Keratinocyte (primary cell): ENCODE data around the gene KRT2.

Source experiments
- CTCF ChIP-seq, 3 experiments: IDR thresholded peaks in 1 of 3; conservative IDR thresholded peaks in 1 of 3; optimal IDR thresholded peaks in 1 of 3; 2 replicates in 2 of 3; 3 replicates in 1 of 3; pipeline versions ENCODE3 to v1.5.1; 2011; ENCODE audit warnings: low read length in 3 of 3, mild to moderate bottlenecking in 3 of 3, moderate library complexity in 2 of 3, control low read depth in 1 of 3, inconsistent platforms in 1 of 3; ENCODE audit not compliant: insufficient read depth in 2 of 3; ENCODE audit errors: extremely low read depth in 1 of 3
- EZH2 ChIP-seq: IDR thresholded peaks from one replicate; pipeline ENCODE4 v1.6.1; 2012; ENCODE audit warnings: inconsistent platforms, mild to moderate bottlenecking, low read length, moderate library complexity

GRCh38 chr12:52673217-52673616, 21.2 kb upstream of the KRT2 start:
- TF ChIP-seq CTCF (optimal IDR thresholded peaks at IDR 0.05 in 1 of 3, IDR thresholded peaks at IDR 0.05 in 1 of 3, conservative IDR thresholded peaks at IDR 0.05 in 1 of 3; ENCODE audit: extremely low read depth in 1 of 3, insufficient read depth in 2 of 3, low read length in 3 of 3) (no peak), EZH2 (no peak)
